ENCODE measurements around the gene AURKB. TPM values are rescaled to one million over a fixed set of nuclear protein-coding genes. Genes with fewer than 3 reads are reported as not detected.
A peak's percentile ranks its signal among the peaks of the same experiment; 100 is the strongest.

AURKB gene
- total RNA-seq, 2 experiments from 2014 or later = 0.56 to 1.4 TPM

DNA sequence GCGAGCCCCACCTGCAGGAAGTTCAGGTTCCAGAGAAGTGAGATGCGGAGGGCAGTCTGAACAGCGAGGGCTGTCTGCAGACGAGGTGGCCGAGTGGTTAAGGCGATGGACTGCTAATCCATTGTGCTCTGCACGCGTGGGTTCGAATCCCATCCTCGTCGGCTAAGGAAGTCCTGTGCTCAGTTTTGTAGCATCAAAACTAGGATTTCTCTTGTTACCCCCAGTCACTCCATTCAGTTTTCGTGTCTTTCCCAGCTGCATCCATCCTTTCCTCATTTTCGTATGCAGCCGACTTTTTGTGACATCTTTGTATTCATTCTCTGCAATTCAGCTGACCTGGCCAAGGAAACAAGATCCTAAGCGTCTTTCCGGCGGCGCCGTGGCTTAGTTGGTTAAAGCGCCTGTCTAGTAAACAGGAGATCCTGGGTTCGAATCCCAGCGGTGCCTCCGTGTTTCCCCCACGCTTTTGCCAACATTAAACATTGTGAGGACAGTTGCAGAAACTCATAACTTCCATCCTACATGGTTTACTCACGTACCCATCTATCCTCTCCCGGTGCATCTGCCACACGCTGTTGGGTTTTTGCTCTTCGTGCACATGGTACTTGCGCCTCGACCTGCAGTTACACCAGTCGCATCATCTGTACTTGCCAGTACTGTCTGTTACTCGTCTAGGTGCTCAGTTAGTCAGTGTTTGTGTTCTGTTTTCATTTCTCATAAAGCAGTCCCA is 23.4 kb downstream of the AURKB start:
- ATAC-seq (ENCODE audit: poor library complexity) = peak; percentile 49
- Mint-ChIP-seq H3K27ac (no peak overlapping the region), H3K36me3 (ENCODE audit: low read depth) (peaks cover 3% of the 10 kb centered on the region), H3K4me1 (ENCODE audit: low read depth) (peaks cover 15% of the 10 kb centered on the region), H3K4me3 (no peak overlapping the region), H3K27me3 (no peaks in the 10 kb centered on the region), H3K9me3 (no peaks in the 10 kb centered on the region)
- Histone ChIP-seq H3K27ac (ENCODE audit: low read depth in 1 of 2, low read length in 2 of 2) (peak overlapping the region; percentile 65 to 76), H3K4me3 (ENCODE audit: low read length) (peak overlapping the region; percentile 93), H3K9me3 (ENCODE audit: control insufficient read depth in 1 of 2, insufficient read depth in 1 of 2, low read length in 2 of 2) (no peaks in the 10 kb centered on the region), H3K4me1 (ENCODE audit: insufficient read depth, low read length) (peaks cover 62% of the 10 kb centered on the region), H3K27me3 (ENCODE audit: control insufficient read depth in 1 of 2, insufficient read depth in 2 of 2, low read length in 2 of 2) (no peaks in the 10 kb centered on the region), H3K36me3 (ENCODE audit: insufficient read depth, low read length) (no peaks in the 10 kb centered on the region)
- TF ChIP-seq, protein P1, sequence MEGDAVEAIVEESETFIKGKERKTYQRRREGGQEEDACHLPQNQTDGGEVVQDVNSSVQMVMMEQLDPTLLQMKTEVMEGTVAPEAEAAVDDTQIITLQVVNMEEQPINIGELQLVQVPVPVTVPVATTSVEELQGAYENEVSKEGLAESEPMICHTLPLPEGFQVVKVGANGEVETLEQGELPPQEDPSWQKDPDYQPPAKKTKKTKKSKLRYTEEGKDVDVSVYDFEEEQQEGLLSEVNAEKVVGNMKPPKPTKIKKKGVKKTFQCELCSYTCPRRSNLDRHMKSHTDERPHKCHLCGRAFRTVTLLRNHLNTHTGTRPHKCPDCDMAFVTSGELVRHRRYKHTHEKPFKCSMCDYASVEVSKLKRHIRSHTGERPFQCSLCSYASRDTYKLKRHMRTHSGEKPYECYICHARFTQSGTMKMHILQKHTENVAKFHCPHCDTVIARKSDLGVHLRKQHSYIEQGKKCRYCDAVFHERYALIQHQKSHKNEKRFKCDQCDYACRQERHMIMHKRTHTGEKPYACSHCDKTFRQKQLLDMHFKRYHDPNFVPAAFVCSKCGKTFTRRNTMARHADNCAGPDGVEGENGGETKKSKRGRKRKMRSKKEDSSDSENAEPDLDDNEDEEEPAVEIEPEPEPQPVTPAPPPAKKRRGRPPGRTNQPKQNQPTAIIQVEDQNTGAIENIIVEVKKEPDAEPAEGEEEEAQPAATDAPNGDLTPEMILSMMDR (IDR thresholded peaks at IDR 0.05) = peak; percentile 28
- ChIA-PET POLR2A (interaction anchor here (0.7 to 10.5 kb wide), 19 partner anchors 9 to 109 kb away, joined by 3 to 344 read pairs (median 13); partner anchors contain the start of genes ALOXE3, AURKB, CTC1 and HES7), CTCF (interaction anchor here (0.8 to 4.7 kb wide), 10 partner anchors 11 to 68 kb away, joined by 3 to 30 read pairs (median 7); partner anchors contain the start of genes ALOXE3 and TMEM107)
- peak; percentile 83 to 95 (median 90) for DNase-seq
- intact Hi-C loops (cut with DNase I, micrococcal nuclease) = loop anchor here (1.0 to 5.0 kb wide), 9 partner anchors 11 to 68 kb away; partner anchors contain the start of genes CTC1 (in 1 of the 2), PFAS (in 1 of the 2) and TMEM107 (in 1 of the 2)

GRCh38 chr17:8186446-8186786 is 24.0 kb downstream of the AURKB start:
- Histone ChIP-seq H3K27ac (ENCODE audit: low read depth in 1 of 2, low read length in 2 of 2) (peak overlapping the region; percentile 65 to 76), H3K9me3 (ENCODE audit: control insufficient read depth in 1 of 2, insufficient read depth in 1 of 2, low read length in 2 of 2) (no peaks in the 10 kb centered on the region), H3K27me3 (ENCODE audit: control insufficient read depth in 1 of 2, insufficient read depth in 2 of 2, low read length in 2 of 2) (no peaks in the 10 kb centered on the region), H3K36me3 (ENCODE audit: insufficient read depth, low read length) (no peaks in the 10 kb centered on the region), H3K4me3 (ENCODE audit: low read length) (peak overlapping the region; percentile 93), H3K4me1 (ENCODE audit: insufficient read depth, low read length) (peaks cover 57% of the 10 kb centered on the region)
- Mint-ChIP-seq H3K36me3 (ENCODE audit: low read depth) (peaks cover 3% of the 10 kb centered on the region), H3K4me3 (no peak overlapping the region), H3K4me1 (ENCODE audit: low read depth) (peaks cover 18% of the 10 kb centered on the region), H3K27ac (no peak overlapping the region), H3K27me3 (no peaks in the 10 kb centered on the region), H3K9me3 (no peaks in the 10 kb centered on the region)
- ATAC-seq (ENCODE audit: poor library complexity) = no peak
- intact Hi-C loops (cut with DNase I, micrococcal nuclease) = loop anchor here (1.0 to 5.0 kb wide), 9 partner anchors 10 to 67 kb away; partner anchors contain the start of genes CTC1 (in 1 of the 2), PFAS (in 1 of the 2) and TMEM107 (in 1 of the 2)
- TF ChIP-seq, protein P1 (IDR thresholded peaks at IDR 0.05) = peak; percentile 46
- DNase-seq = no peak
- CTCF ChIA-PET = interaction anchor here (0.8 to 4.7 kb wide), 8 partner anchors 10 to 66 kb away, joined by 3 to 30 read pairs (median 9); partner anchors contain the start of gene TMEM107
- POLR2A ChIA-PET = interaction anchor here (0.7 to 10.5 kb wide), 16 partner anchors 10 to 109 kb away, joined by 3 to 344 read pairs (median 16); partner anchors contain the start of genes ALOXE3, AURKB, CTC1 and HES7

- Mint-ChIP-seq H3K4me3 (no peak overlapping the region), H3K9me3 (no peaks in the 10 kb centered on the region), H3K27ac (no peak overlapping the region), H3K27me3 (no peaks in the 10 kb centered on the region), H3K4me1 (ENCODE audit: low read depth) (peaks cover 16% of the 10 kb centered on the region), H3K36me3 (ENCODE audit: low read depth) (peaks cover 3% of the 10 kb centered on the region)
- DNase-seq (peak; percentile 77 to 97 (median 91)), ATAC-seq (ENCODE audit: poor library complexity) (peak; percentile 8)
- no peaks in the 10 kb centered on the region for H3K36me3 ChIP-seq (ENCODE audit: insufficient read depth, low read length)
- H3K4me1 ChIP-seq (ENCODE audit: insufficient read depth, low read length) = peaks cover 51% of the 10 kb centered on the region
- ChIA-PET POLR2A (interaction anchor here (0.7 to 10.5 kb wide), 13 partner anchors 10 to 110 kb away, joined by 5 to 344 read pairs (median 28); partner anchors contain the start of genes ALOXE3, AURKB, CTC1 and HES7), CTCF (interaction anchor here (0.8 to 4.7 kb wide), 8 partner anchors 9 to 66 kb away, joined by 3 to 30 read pairs (median 9); partner anchors contain the start of gene TMEM107)
- intact Hi-C loops (cut with DNase I, micrococcal nuclease) = loop anchor here (1.0 to 5.0 kb wide), 9 partner anchors 10 to 67 kb away; partner anchors contain the start of genes CTC1 (in 1 of the 2), PFAS (in 1 of the 2) and TMEM107 (in 1 of the 2)
- H3K4me3 ChIP-seq (ENCODE audit: low read length) = peak overlapping the region; percentile 93
- H3K27ac ChIP-seq (ENCODE audit: low read depth in 1 of 2, low read length in 2 of 2) = peak overlapping the region; percentile 65 to 76
- no peaks in the 10 kb centered on the region for H3K27me3 ChIP-seq (ENCODE audit: control insufficient read depth in 1 of 2, insufficient read depth in 2 of 2, low read length in 2 of 2)
- H3K9me3 ChIP-seq (ENCODE audit: control insufficient read depth in 1 of 2, insufficient read depth in 1 of 2, low read length in 2 of 2) = no peaks in the 10 kb centered on the region
- TF ChIP-seq, protein P1 (IDR thresholded peaks at IDR 0.05) = no peak
Observed at GRCh38 chr17:8185582-8186445, 24.6 kb downstream of the AURKB start.

Measured in CD4-positive, alpha-beta T cell (primary cell).